Activated CD8-positive, alpha-beta memory T cell treated with anti-CD3 and anti-CD28 coated beads, Interleukin-2, amount 50 U/mL, for 1 hour (primary cell): ENCODE results near the gene CNOT3.
A peak's percentile ranks its signal among the peaks of the same experiment; 100 is the strongest.
"Not testable (repeated sequence)": the region's sequence is repeated elsewhere in the genome, so short reads cannot be mapped to it uniquely, and the experiment has no call there.

Experiments
- DNase-seq: peaks from one replicate; pipeline ENCODE4 v3.0.0-alpha.2; 2020; ENCODE audit errors: extremely low read depth

Gene CNOT3

GRCh38 chr19:54169149-54169740, 31.7 kb downstream of the CNOT3 start:
- no peak for DNase-seq

GRCh38 chr19:54171736-54172431, 34.3 kb downstream of the CNOT3 start:
- not testable (repeated sequence) for DNase-seq

GRCh38 chr19:54172471-54173358, 35.2 kb downstream of the CNOT3 start, which contains the start of gene TMC4:
Gene TMC4 (minus strand): TSS chr19:54173160. CDS start chr19:54173117, 43 bp downstream.
- DNase-seq = no peak

- no peak for DNase-seq
These were observed 35.8 kb downstream of the CNOT3 start for GRCh38 chr19:54173359-54173699.

GRCh38 chr19:54173951-54174834, 36.6 kb downstream of the CNOT3 start:
- no peak for DNase-seq

- no peak for DNase-seq
These were observed 41.2 kb downstream of the CNOT3 start for GRCh38 chr19:54178581-54179261.

- DNase-seq = no peak
These were observed 41.8 kb downstream of the CNOT3 start for GRCh38 chr19:54179262-54179852.

GRCh38 chr19:54179921-54180461, 42.4 kb downstream of the CNOT3 start:
- no peak for DNase-seq

- no peak for DNase-seq
These were observed 43.1 kb downstream of the CNOT3 start for GRCh38 chr19:54180691-54181091.

- DNase-seq = not testable (repeated sequence)
These were observed 44.3 kb downstream of the CNOT3 start for GRCh38 chr19:54181894-54182293.

- DNase-seq = no peak
These were observed 45.9 kb downstream of the CNOT3 start for GRCh38 chr19:54183431-54183830.

- no peak for DNase-seq
These were observed 48.8 kb downstream of the CNOT3 start for GRCh38 chr19:54186351-54186750.

GRCh38 chr19:54186934-54187381, 49.4 kb downstream of the CNOT3 start:
- DNase-seq = no peak

- no peak for DNase-seq
These were observed 50.8 kb downstream of the CNOT3 start for GRCh38 chr19:54188215-54188871.

- no peak for DNase-seq
These were observed 51.7 kb downstream of the CNOT3 start, which contains the start of gene MBOAT7 for GRCh38 chr19:54189145-54189734. Gene MBOAT7 (minus strand): TSS chr19:54189580. CDS start chr19:54188508, 1,072 bp downstream.

GRCh38 chr19:54189735-54190502, 52.4 kb downstream of the CNOT3 start:
- peak; percentile 100 for DNase-seq

GRCh38 chr19:54190503-54191010, 53.0 kb downstream of the CNOT3 start:
- peak; percentile 100 for DNase-seq
